ENCODE results near the gene UGT1A5.

GRCh38 chr2:233754872-233755611 lies 42.3 kb downstream of the UGT1A5 start:
- no peak for TF ChIP-seq BRCA1 (IDR thresholded peaks at IDR 0.05; ENCODE audit: low read depth, low read length)
- TF ChIP-seq POLR2A (IDR thresholded peaks at IDR 0.05; ENCODE audit: low read depth, low read length), result no peak
- TF ChIP-seq IKZF1 (conservative IDR thresholded peaks at IDR 0.05), result no peak
- TF ChIP-seq CTCF (IDR thresholded peaks at IDR 0.05 in 2 of 3, conservative IDR thresholded peaks at IDR 0.05 in 1 of 3; ENCODE audit: control insufficient read depth in 2 of 3, extremely low read depth in 1 of 3, insufficient read depth in 1 of 3, low read depth in 3 of 3, low read length in 3 of 3), result no peak
- no peak for TF ChIP-seq POLR2AphosphoS5 (IDR thresholded peaks at IDR 0.05; ENCODE audit: low read length)

All from GM12878 (cell line).